HCT116 (cell line): ENCODE results near the gene TMEM25. TPM values are rescaled to one million over a fixed set of nuclear protein-coding genes. Genes with fewer than 3 reads are reported as not detected.

Experiments
- ATAC-seq: fragments of 200-7000 bp; cut with Tn5 transposase; 2 replicates; pipeline ENCODE4 v1.9.1; 2020; ENCODE audit warnings: mild to moderate bottlenecking, moderate library complexity
- BruUV-seq: library from RNA; stranded (reverse); fragments of 400-500 nt; replicated peaks from 2 replicates; lab custom pipeline; 2021; lab: Mats Ljungman, UMichigan
- CTCF ChIA-PET: fragments of 300-600 bp; sonication (Branson Sonifier 250); formaldehyde crosslinking; loops from one replicate; lab custom pipeline; 2021; ENCODE audit warnings: antibody characterized with exemption; lab: Charles Lee
- POLR2A ChIA-PET: fragments of 300-600, 350-600 bp; sonication (Branson Sonifier 250); formaldehyde crosslinking; loops from one replicate; lab custom pipeline; 2021; ENCODE audit warnings: antibody characterized with exemption; lab: Charles Lee
- RAD21 ChIA-PET, 2 experiments: fragments of 300-600 bp; sonication (Branson Sonifier 250); formaldehyde crosslinking; loops; one replicate each; lab custom pipeline; 2023; ENCODE audit warnings: low total read pairs in 2 of 2; ENCODE audit not compliant: uncharacterized antibody in 2 of 2, unreplicated experiment in 2 of 2, low non-redundant PET in 1 of 2; lab: Charles Lee
- DNase-seq: peaks from one replicate; pipeline ENCODE4 v3.0.0-alpha.2; 2010; ENCODE audit warnings: low read depth, low spot score
- H2AFZ ChIP-seq: fragments of 200-600 bp; shearing (Covaris generic), sonication (generic); 2 replicates; pipeline ENCODE4 v1.6.1; 2017; ENCODE audit warnings: low read depth, mixed run types, mixed read lengths, antibody characterized with exemption, low read length; ENCODE audit not compliant: poor library complexity, severe bottlenecking
- H3K27ac ChIP-seq: 2 replicates; pipeline ENCODE4 v1.5.1; 2012; ENCODE audit warnings: low read depth, low read length
- H3K27me3 ChIP-seq: fragments of 200-600 bp; sonication (generic); 2 replicates; pipeline ENCODE4 v1.6.1; 2016; ENCODE audit warnings: mixed run types, low read length, mixed read lengths; ENCODE audit not compliant: insufficient read depth
- H3K36me3 ChIP-seq, 2 experiments: fragments of 200-500 bp in 1 of 2; fragments of 200-600 bp in 1 of 2; sonication (Bioruptor generic) in 1 of 2; sonication (generic) in 1 of 2; 2 replicates each; pipeline versions ENCODE4 v1.5.1 to v1.6.1; 2014 to 2016; ENCODE audit warnings: low read length in 2 of 2, inconsistent platforms in 1 of 2, mixed read lengths in 1 of 2, mixed run types in 1 of 2; ENCODE audit not compliant: insufficient read depth in 2 of 2, control insufficient read depth in 1 of 2
- H3K4me1 ChIP-seq, 2 experiments: fragments of 200-600 bp in 1 of 2; sonication (generic) in 1 of 2; 2 replicates each; pipeline versions ENCODE4 v1.5.1 to v1.6.1; 2012 to 2017; ENCODE audit warnings: low read length in 2 of 2, inconsistent platforms in 1 of 2, mild to moderate bottlenecking in 1 of 2, mixed read lengths in 1 of 2, mixed run types in 1 of 2, moderate library complexity in 1 of 2; ENCODE audit not compliant: insufficient read depth in 2 of 2, control insufficient read depth in 1 of 2
- H3K4me2 ChIP-seq: fragments of 200-600 bp; sonication (generic); 2 replicates; pipeline ENCODE4 v1.6.1; 2017; ENCODE audit warnings: mixed run types, low read length, mixed read lengths
- H3K4me3 ChIP-seq, 2 experiments: fragments of 200-600 bp in 1 of 2; sonication (generic) in 1 of 2; replicated peaks in 1 of 2; 2 replicates each; pipeline ENCODE4 v1.5.1; 2011 to 2016; ENCODE audit warnings: low read length in 2 of 2, control low read depth in 1 of 2, low read depth in 1 of 2, mild to moderate bottlenecking in 1 of 2, mixed read lengths in 1 of 2, mixed run types in 1 of 2
- H3K79me2 ChIP-seq: fragments of 200-600 bp; sonication (generic); 2 replicates; pipeline ENCODE4 v1.6.1; 2017; ENCODE audit warnings: mild to moderate bottlenecking, mixed run types, low read length, moderate library complexity, mixed read lengths; ENCODE audit not compliant: insufficient read depth
- H3K9ac ChIP-seq: fragments of 200-600 bp; sonication (generic); 2 replicates; pipeline ENCODE4 v1.6.1; 2016; ENCODE audit warnings: low read length, mixed read lengths
- H3K9me2 ChIP-seq: fragments of 200-600 bp; sonication (generic), shearing (Covaris generic); 2 replicates; pipeline ENCODE4 v1.6.1; 2017; ENCODE audit warnings: mixed run types, mild to moderate bottlenecking, moderate library complexity; ENCODE audit not compliant: insufficient read depth
- H3K9me3 ChIP-seq, 2 experiments: fragments of 200-500 bp in 1 of 2; fragments of 200-600 bp in 1 of 2; sonication (Bioruptor generic) in 1 of 2; sonication (generic) in 1 of 2; 2 replicates each; pipeline ENCODE4 v1.6.1; 2014 to 2017; ENCODE audit warnings: low read length in 2 of 2, mixed read lengths in 2 of 2, inconsistent platforms in 1 of 2, low read depth in 1 of 2, mild to moderate bottlenecking in 1 of 2, mixed run types in 1 of 2, moderate library complexity in 1 of 2; ENCODE audit not compliant: control insufficient read depth in 1 of 2, insufficient read depth in 1 of 2
- H4K20me1 ChIP-seq: fragments of 200-600 bp; sonication (generic), shearing (Covaris generic); 2 replicates; pipeline ENCODE4 v1.6.1; 2017; ENCODE audit warnings: mixed run types, mild to moderate bottlenecking, moderate library complexity; ENCODE audit not compliant: insufficient read depth
- CBX3 ChIP-seq: IDR thresholded peaks from 2 replicates; pipeline ENCODE4 v1.6.1; 2012; ENCODE audit warnings: low read depth
- ELF1 ChIP-seq: IDR thresholded peaks from 2 replicates; pipeline ENCODE4 v1.6.1; 2012; ENCODE audit warnings: low read depth, borderline replicate concordance
- FOSL1 ChIP-seq: IDR thresholded peaks from 2 replicates; pipeline ENCODE4 v1.6.1; 2012; ENCODE audit warnings: low read depth
- RAD21 ChIP-seq: IDR thresholded peaks from 2 replicates; pipeline ENCODE4 v1.6.1; 2012; ENCODE audit warnings: low read depth, mild to moderate bottlenecking
- SP1 ChIP-seq: IDR thresholded peaks from 2 replicates; pipeline ENCODE4 v1.6.1; 2012; ENCODE audit warnings: low read depth
- TCF7L2 ChIP-seq: IDR thresholded peaks from 2 replicates; pipeline ENCODE4 v1.7.0; 2011; ENCODE audit warnings: borderline replicate concordance, inconsistent platforms; ENCODE audit not compliant: insufficient read depth, insufficient read length; ENCODE audit errors: extremely low read depth
- intact Hi-C: fragments of 100-400 bp; cut with micrococcal nuclease; formaldehyde crosslinking; loops from 2 replicates; pipeline ENCODE4 v1.10.0; 2022
- total RNA-seq: library from RNA; stranded (reverse); gene quantifications from one replicate; pipeline ENCODE4 v1.2.1, GENCODE V29; 2021; ENCODE audit not compliant: unreplicated experiment
- TF ChIP-seq, protein P1 (sequence below), 3 experiments: fragments of 200-600 bp in 1 of 3; sonication (generic) in 1 of 3; IDR thresholded peaks in 2 of 3; conservative IDR thresholded peaks in 1 of 3; 2 replicates each; pipeline ENCODE4 v1.5.1; 2012 to 2017; ENCODE audit warnings: low read depth in 2 of 3, low read length in 2 of 3, antibody characterized with exemption in 1 of 3, borderline replicate concordance in 1 of 3, control low read depth in 1 of 3, mild to moderate bottlenecking in 1 of 3, mixed read lengths in 1 of 3, mixed run types in 1 of 3, moderate library complexity in 1 of 3; ENCODE audit not compliant: insufficient read depth in 1 of 3

The TMEM25 gene
- total RNA-seq, 1 experiment from 2014 or later, result 27.0 TPM

DNA sequence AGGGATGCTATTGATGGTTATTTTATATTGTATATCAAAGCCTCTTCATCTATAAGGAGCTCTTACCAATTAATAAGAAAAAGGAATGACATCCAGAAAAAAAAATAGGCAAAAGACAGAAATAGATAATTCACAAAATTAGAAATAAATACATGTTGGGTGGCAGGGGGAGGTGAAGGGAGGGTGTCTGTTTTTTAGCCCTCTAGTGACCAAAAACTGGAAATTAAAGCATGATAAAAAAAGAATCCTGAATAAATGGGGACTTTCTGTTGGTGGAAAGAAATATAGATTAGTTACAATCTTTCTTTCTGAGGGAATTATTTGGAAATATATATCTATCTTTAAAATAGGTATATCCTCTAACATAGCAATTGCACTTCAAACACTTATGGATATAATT lies 45.7 kb upstream of the TMEM25 start:
- Histone ChIP-seq H3K27ac (no peak overlapping the region), H3K9me3 (no peaks in the 10 kb centered on the region), H3K79me2 (no peaks in the 10 kb centered on the region), H3K4me2 (no peak overlapping the region), H3K4me1 (no peaks in the 10 kb centered on the region), H4K20me1 (no peaks in the 10 kb centered on the region), H3K9me2 (no peaks in the 10 kb centered on the region), H3K27me3 (no peaks in the 10 kb centered on the region), H3K9ac (no peak overlapping the region), H2AFZ (no peak overlapping the region), H3K4me3 (no peak overlapping the region)
- DNase-seq (no peak), ATAC-seq (no peak)
- intact Hi-C loops, result loop anchor here (5.0 kb wide), 1 partner anchor 98 kb away; no protein-coding TSS in a partner anchor
- RAD21 ChIA-PET, result no interaction called here
- POLR2A ChIA-PET, result no interaction called here
- BruUV-seq, result no TSS peak
- no peak for TF ChIP-seq SP1
- TF ChIP-seq, protein P1, sequence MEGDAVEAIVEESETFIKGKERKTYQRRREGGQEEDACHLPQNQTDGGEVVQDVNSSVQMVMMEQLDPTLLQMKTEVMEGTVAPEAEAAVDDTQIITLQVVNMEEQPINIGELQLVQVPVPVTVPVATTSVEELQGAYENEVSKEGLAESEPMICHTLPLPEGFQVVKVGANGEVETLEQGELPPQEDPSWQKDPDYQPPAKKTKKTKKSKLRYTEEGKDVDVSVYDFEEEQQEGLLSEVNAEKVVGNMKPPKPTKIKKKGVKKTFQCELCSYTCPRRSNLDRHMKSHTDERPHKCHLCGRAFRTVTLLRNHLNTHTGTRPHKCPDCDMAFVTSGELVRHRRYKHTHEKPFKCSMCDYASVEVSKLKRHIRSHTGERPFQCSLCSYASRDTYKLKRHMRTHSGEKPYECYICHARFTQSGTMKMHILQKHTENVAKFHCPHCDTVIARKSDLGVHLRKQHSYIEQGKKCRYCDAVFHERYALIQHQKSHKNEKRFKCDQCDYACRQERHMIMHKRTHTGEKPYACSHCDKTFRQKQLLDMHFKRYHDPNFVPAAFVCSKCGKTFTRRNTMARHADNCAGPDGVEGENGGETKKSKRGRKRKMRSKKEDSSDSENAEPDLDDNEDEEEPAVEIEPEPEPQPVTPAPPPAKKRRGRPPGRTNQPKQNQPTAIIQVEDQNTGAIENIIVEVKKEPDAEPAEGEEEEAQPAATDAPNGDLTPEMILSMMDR (IDR thresholded peaks at IDR 0.05 in 2 of 3, conservative IDR thresholded peaks at IDR 0.05 in 1 of 3; ENCODE audit: borderline replicate concordance in 1 of 3, insufficient read depth in 1 of 3, low read depth in 2 of 3, low read length in 2 of 3), result peak in 2 of 3 experiments; percentile 15 to 27; a peak in 1 of 6 replicates
- TF ChIP-seq TCF7L2, result no peak
- TF ChIP-seq, all 23 proteins: peak for 1
- CTCF ChIA-PET, result no interaction called here
- H3K36me3 ChIP-seq, result peaks cover 45 to 51% of the 10 kb centered on the region in 2 experiments

DNA sequence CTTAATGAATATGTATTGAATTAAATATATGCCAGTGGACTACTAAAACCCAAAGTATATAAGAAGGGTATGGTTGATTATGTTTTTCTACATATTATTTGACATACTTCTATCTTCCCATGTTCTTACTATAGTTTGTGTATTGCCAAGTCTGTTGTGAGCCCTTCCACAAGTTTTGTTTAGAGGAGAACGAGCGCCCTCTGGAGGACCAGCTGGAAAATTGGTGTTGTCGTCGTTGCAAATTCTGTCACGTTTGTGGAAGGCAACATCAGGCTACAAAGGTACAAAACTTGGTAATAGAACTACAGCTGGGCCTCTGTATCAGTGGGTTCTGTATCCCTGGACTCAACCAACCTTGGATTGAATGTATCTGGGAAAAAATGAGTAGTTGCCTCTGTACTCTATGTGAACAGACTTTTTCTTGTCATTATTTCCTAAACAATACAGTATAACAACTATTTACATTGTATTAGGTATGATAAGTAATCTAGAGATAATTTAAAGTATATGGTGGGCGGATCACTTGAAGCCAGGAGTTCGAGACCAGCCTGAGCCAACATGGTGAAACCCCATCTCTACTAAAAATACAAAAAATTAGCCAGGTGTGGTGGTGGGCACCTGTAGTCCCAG lies 42.4 kb upstream of the TMEM25 start:
- no TSS peak for BruUV-seq
- intact Hi-C loops, result loop anchor here (1.0 to 5.0 kb wide), 5 partner anchors 88 to 343 kb away; no protein-coding TSS in a partner anchor
- no peak overlapping the region for H3K9ac ChIP-seq
- no peak overlapping the region for H3K4me3 ChIP-seq
- CTCF ChIA-PET, result interaction anchor here (0.8 to 1.1 kb wide), 6 partner anchors 13 to 290 kb away, joined by 3 to 7 read pairs (median 4); no protein-coding TSS in a partner anchor
- DNase-seq (peak; percentile 59), ATAC-seq (peak; percentile 81)
- no peak overlapping the region for H3K4me2 ChIP-seq
- H4K20me1 ChIP-seq, result no peaks in the 10 kb centered on the region
- H3K4me1 ChIP-seq, result no peaks in the 10 kb centered on the region
- H3K9me3 ChIP-seq, result no peaks in the 10 kb centered on the region
- no peaks in the 10 kb centered on the region for H3K79me2 ChIP-seq
- POLR2A ChIA-PET, result no interaction called here
- H3K27ac ChIP-seq, result no peak overlapping the region
- no peaks in the 10 kb centered on the region for H3K9me2 ChIP-seq
- no peaks in the 10 kb centered on the region for H3K27me3 ChIP-seq
- RAD21 ChIA-PET, result no interaction called here
- peak; percentile 91 for TF ChIP-seq RAD21
- TF ChIP-seq CBX3, result no peak
- no peak for TF ChIP-seq FOSL1
- TF ChIP-seq ELF1, result no peak
- TF ChIP-seq, protein P1 (IDR thresholded peaks at IDR 0.05 in 2 of 3, conservative IDR thresholded peaks at IDR 0.05 in 1 of 3; ENCODE audit: borderline replicate concordance in 1 of 3, insufficient read depth in 1 of 3, low read depth in 2 of 3, low read length in 2 of 3), result peak; percentile 79 to 91 (median 83)
- no peak overlapping the region for H2AFZ ChIP-seq
- peaks cover 47 to 54% of the 10 kb centered on the region in 2 experiments for H3K36me3 ChIP-seq
